Calu3 (cell line): ENCODE results near the gene HRG. TPM values are rescaled to one million over a fixed set of nuclear protein-coding genes. Genes with fewer than 3 reads are reported as not detected.

Source experiments
- BruUV-seq: library from RNA; stranded (reverse); fragments of 400-500 nt; replicated peaks from 2 replicates; lab custom pipeline; 2021; lab: Mats Ljungman, UMichigan
- CTCF ChIA-PET: fragments of 300-600 bp; sonication (Branson Sonifier 250); formaldehyde crosslinking; loops from one replicate; lab custom pipeline; 2022; ENCODE audit warnings: antibody characterized with exemption; lab: Charles Lee
- DNase-seq: peaks from one replicate; pipeline ENCODE4 v3.0.0; 2022
- H3K27ac Mint-ChIP-seq: one replicate; pipeline ENCODE4 v1.8.0; 2022; ENCODE audit warnings: mixed read lengths; ENCODE audit not compliant: unreplicated experiment
- H3K27me3 Mint-ChIP-seq: one replicate; pipeline ENCODE4 v1.8.0; 2022; ENCODE audit warnings: mixed read lengths; ENCODE audit not compliant: unreplicated experiment
- H3K36me3 Mint-ChIP-seq: one replicate; pipeline ENCODE4 v1.8.0; 2022; ENCODE audit warnings: mild to moderate bottlenecking, moderate library complexity, mixed read lengths; ENCODE audit not compliant: insufficient read depth, unreplicated experiment
- H3K4me1 Mint-ChIP-seq: one replicate; pipeline ENCODE4 v1.8.0; 2022; ENCODE audit warnings: mild to moderate bottlenecking, low read depth, mixed read lengths; ENCODE audit not compliant: unreplicated experiment
- H3K4me3 Mint-ChIP-seq: one replicate; pipeline ENCODE4 v1.8.0; 2022; ENCODE audit warnings: mild to moderate bottlenecking, low read depth, moderate library complexity, mixed read lengths; ENCODE audit not compliant: unreplicated experiment
- H3K9me3 Mint-ChIP-seq: one replicate; pipeline ENCODE4 v1.8.0; 2022; ENCODE audit warnings: low read depth, mixed read lengths; ENCODE audit not compliant: unreplicated experiment
- intact Hi-C: fragments of 100-400 bp; cut with micrococcal nuclease; formaldehyde crosslinking; loops from one replicate; pipeline ENCODE4 v1.10.0; 2022; ENCODE audit not compliant: unreplicated experiment
- total RNA-seq: library from RNA; stranded (reverse); gene quantifications from 2 replicates; pipeline ENCODE4 v1.2.3, GENCODE V29; 2022
- TF ChIP-seq, protein P1 (sequence below): fragments of 200-600 bp; IDR thresholded peaks from one replicate; pipeline ENCODE4 v1.8.0; 2022; ENCODE audit warnings: antibody characterized with exemption; ENCODE audit not compliant: unreplicated experiment

The HRG gene
- total RNA-seq, 1 experiment from 2014 or later, result 0.40 TPM

DNA sequence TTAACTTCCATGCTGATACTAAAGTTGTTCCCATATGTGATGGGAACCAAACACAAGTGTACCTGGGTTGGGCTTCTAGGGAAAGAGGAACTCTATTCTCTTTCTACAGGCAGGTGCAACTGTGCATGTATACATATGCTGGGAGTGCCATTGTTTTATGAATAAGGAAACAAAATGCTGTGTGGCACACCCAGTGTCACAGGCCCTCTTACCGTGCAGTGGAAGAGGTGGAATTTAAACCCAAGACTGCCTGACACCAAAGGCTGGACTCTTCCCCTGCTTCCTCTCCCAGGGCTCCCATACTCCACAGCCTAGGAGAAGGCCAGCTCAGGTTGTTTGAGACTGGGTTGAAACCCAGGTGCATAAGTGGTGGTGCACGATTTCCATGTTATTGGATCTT lies 27.6 kb upstream of the HRG start:
- TF ChIP-seq, protein P1, sequence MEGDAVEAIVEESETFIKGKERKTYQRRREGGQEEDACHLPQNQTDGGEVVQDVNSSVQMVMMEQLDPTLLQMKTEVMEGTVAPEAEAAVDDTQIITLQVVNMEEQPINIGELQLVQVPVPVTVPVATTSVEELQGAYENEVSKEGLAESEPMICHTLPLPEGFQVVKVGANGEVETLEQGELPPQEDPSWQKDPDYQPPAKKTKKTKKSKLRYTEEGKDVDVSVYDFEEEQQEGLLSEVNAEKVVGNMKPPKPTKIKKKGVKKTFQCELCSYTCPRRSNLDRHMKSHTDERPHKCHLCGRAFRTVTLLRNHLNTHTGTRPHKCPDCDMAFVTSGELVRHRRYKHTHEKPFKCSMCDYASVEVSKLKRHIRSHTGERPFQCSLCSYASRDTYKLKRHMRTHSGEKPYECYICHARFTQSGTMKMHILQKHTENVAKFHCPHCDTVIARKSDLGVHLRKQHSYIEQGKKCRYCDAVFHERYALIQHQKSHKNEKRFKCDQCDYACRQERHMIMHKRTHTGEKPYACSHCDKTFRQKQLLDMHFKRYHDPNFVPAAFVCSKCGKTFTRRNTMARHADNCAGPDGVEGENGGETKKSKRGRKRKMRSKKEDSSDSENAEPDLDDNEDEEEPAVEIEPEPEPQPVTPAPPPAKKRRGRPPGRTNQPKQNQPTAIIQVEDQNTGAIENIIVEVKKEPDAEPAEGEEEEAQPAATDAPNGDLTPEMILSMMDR, result no peak
- Mint-ChIP-seq H3K27ac (no peak overlapping the region), H3K27me3 (no peaks in the 10 kb centered on the region), H3K4me3 (no peak overlapping the region), H3K9me3 (no peaks in the 10 kb centered on the region), H3K4me1 (peaks cover 36% of the 10 kb centered on the region), H3K36me3 (peaks cover 5% of the 10 kb centered on the region)
- no TSS peak for BruUV-seq
- CTCF ChIA-PET, result no interaction called here
- intact Hi-C loops, result no loop called here
- no peak for DNase-seq

DNA sequence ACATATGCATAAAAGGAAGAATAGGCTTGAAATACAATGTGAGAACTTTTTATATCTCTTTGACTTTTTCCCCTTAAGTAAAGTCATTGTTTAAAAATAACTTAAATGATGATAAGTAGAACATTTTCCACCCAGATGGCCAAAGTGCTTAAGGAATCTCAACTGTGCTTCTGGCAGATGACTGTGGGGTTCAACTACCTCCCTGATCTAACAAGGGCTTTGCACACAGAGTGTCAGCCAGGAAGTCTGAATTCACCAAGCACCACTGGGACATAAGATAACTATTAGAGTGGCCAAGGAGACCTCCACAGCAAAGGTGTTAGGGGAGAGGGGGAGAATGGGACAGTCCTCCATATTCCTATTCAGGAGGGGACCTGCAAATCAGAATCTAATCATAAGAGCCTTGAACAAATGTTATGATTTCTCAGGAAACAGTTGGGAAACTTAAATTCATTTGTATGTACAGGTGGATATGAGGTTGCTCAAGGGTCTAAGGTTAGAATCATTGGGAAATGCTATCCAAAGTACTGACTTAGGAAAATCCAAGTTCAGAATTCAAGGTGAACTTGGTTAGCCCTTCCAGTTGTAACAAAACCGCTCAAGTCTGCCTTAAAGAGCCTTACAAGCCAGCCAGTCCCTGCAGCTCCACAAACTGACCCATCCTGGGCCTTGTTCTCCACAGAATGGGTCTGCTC lies 25.9 kb upstream of the HRG start, which contains the start of gene FETUB:
FETUB (plus strand) TSS at position 622 of the 695 bp plus-strand sequence; CDS start at position 684, 62 bp downstream.
- Mint-ChIP-seq H3K9me3 (no peaks in the 10 kb centered on the region), H3K36me3 (peaks cover 5% of the 10 kb centered on the region), H3K27me3 (no peaks in the 10 kb centered on the region), H3K4me3 (peak within 1 kb of the TSS; percentile 4), H3K27ac (peak within 1 kb of the TSS; percentile 5), H3K4me1 (peaks cover 53% of the 10 kb centered on the region)
- intact Hi-C loops, result no loop called here
- CTCF ChIA-PET, result no interaction called here
- BruUV-seq, result no TSS peak
- no peak for DNase-seq
- TF ChIP-seq, protein P1, result no peak

DNA sequence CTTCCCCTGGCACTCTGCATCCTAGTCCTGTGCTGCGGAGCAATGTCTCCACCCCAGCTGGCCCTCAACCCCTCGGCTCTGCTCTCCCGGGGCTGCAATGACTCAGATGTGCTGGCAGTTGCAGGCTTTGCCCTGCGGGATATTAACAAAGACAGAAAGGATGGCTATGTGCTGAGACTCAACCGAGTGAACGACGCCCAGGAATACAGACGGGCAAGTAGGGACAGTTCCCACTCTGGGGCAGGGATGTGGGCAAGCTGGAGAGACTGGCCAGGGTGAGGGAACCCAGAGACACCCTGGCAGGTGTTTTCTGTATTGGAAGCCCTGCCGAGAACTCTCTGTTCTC lies 25.4 kb upstream of the HRG start:
- Mint-ChIP-seq H3K4me1 (peaks cover 58% of the 10 kb centered on the region), H3K27me3 (no peaks in the 10 kb centered on the region), H3K4me3 (peak overlapping the region; percentile 4), H3K36me3 (peaks cover 5% of the 10 kb centered on the region), H3K9me3 (no peaks in the 10 kb centered on the region), H3K27ac (peak overlapping the region; percentile 5)
- DNase-seq, result peak; percentile 66
- TF ChIP-seq, protein P1, result no peak
- intact Hi-C loops, result no loop called here
- CTCF ChIA-PET, result no interaction called here
- no TSS peak for BruUV-seq

DNA sequence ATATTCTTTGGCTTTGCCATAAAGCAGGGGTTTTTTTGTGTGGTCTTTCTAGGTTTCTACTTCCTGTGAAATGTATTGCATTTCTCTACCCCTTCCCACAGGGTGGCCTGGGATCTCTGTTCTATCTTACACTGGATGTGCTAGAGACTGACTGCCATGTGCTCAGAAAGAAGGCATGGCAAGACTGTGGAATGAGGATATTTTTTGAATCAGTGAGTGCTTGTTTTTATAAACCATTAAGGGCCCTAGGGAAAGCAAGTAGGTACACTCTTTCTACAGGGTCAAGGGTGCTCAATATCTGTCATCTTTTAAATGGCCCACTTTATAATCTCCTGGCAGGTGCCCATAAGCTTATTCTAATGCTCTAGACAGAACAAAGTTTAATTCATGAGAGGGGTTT lies 24.9 kb upstream of the HRG start:
- no TSS peak for BruUV-seq
- intact Hi-C loops, result no loop called here
- CTCF ChIA-PET, result no interaction called here
- H3K9me3 Mint-ChIP-seq, result no peaks in the 10 kb centered on the region
- H3K4me3 Mint-ChIP-seq, result peak overlapping the region; percentile 4
- H3K36me3 Mint-ChIP-seq, result peaks cover 5% of the 10 kb centered on the region
- DNase-seq, result no peak
- H3K27me3 Mint-ChIP-seq, result no peaks in the 10 kb centered on the region
- peaks cover 58% of the 10 kb centered on the region for H3K4me1 Mint-ChIP-seq
- TF ChIP-seq, protein P1, result no peak
- H3K27ac Mint-ChIP-seq, result peak overlapping the region; percentile 5
